ENCODE data around the gene DISC1. TPM values are rescaled to one million over a fixed set of nuclear protein-coding genes. Genes with fewer than 3 reads are reported as not detected.

The DISC1 gene
- 1.6 and 2.3 TPM in 2 replicates for total RNA-seq

GRCh38 chr1:231626535-231626950 lies at the start of gene DISC1:
DISC1 (plus strand) TSS chr1:231626790; CDS start chr1:231626868, 78 bp downstream.

Other genes starting within 250 kb of the DISC1 start
- 17.9 and 20.6 TPM in 2 replicates for gene EGLN1, start 204.5 kb upstream of the DISC1 start, total RNA-seq
- 32.3 and 34.9 TPM in 2 replicates for gene TSNAX, start 98.1 kb upstream of the DISC1 start, total RNA-seq

Measured in myometrial cell (primary cell).